HG03108 (cell line): ENCODE data around the gene RBM18.

Experiments
- ATAC-seq: cut with Tn5 transposase; IDR thresholded peaks from one replicate; pipeline ENCODE4 v1.9.1; 2021; ENCODE audit warnings: moderate library complexity; ENCODE audit not compliant: unreplicated experiment

Gene RBM18

DNA sequence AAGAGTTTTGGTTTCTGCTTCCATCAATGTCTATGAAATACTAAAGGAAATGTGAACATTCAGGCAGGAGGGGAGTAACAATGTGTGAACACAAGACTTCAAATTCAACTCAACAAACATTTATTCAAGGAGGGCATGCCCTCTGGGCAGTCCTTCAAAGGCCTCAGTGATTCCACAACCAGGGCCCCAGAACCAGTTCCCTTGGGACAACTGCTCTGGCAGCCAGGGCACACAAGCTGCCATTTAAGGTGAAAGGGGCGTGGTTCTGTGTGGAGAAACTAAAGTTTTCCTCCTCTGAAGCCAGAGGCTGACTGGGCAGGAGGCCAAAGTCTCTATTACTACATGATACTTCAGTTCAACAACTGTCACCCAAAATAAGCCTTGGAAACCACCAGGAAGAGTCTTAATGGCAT, 3.2 kb downstream of the RBM18 start:
- ATAC-seq: no peak

DNA sequence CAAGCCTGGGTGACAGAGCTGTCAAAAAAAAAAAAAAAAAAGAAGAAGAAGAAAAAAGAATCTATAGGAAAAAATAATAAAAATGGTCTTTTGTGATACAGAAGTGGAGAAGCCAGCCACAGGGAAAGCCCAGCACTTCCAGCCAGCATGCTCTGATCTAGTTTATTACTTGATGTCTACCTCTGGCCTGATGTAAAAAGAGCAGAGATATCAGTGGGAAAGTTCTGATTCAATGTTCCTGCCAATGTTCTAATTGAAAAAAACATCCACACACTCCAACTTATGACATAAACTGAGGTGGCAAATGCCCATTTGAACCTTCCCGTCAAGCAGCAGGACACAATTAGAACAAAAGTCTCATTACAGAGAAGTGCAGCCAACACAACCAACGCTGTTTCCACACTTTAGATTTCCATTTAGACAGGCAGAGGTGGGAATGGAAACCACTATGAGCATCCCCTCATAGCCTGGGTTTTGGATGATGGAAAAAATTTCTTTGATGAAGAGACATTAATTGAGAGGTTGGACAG, 5.7 kb downstream of the RBM18 start:
- ATAC-seq: no peak

DNA sequence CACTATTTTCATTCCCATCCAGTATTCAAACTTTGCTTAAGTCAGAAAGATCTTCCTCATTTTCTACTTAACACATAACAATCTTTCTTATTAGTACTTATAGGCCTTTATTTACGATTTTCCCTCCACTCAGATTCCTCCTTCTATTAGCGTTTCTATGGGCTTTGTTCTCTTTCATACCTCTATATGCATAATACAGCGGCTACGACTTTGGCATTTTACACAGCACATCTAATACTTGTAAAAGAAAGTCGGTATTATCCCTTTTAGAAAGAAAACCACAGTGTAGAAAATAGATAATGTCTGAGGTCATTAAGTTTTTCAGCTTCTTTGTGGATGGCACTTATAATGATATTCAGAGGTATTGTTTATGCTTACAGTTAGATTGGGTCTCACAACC, 8.4 kb downstream of the RBM18 start:
- ATAC-seq: no peak

DNA sequence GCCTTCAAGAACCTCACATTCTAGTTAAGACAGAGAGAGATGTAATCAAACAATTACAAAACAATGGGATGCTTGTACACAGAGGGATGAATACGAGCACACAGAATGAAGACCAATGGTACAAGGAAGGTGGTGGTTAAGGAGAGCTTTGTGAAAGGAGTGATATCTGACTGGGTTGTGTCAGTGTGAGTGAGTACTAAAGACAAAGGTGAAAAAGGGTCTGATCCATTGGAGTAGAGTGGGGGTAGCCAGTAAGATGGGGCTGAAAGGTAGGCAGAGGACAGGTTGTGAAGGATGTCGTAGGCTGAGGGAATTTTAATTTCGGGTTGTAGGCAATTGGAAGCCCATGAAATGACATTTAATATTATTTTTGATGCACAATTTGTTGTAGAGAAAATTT, 9.9 kb downstream of the RBM18 start:
- ATAC-seq: no peak

DNA sequence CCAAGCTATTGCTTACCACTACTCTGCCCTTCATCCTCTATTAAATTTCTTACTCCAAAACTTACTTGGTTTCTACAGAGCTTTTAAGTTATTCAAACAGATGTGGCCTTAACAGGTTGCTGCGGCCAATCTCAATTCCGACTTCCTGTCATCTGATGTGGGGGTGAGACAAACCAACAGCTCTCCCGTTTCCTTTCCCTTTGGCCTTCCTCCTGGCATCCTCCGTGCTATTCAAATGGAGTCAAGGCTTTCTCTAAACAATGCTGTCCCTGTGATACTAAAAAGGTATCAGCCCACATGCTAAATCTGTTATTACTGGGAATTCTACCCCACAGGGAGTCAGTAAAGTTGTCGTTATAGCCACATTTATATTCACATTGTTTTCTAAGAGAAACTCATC, 11.8 kb downstream of the RBM18 start:
- no peak for ATAC-seq

DNA sequence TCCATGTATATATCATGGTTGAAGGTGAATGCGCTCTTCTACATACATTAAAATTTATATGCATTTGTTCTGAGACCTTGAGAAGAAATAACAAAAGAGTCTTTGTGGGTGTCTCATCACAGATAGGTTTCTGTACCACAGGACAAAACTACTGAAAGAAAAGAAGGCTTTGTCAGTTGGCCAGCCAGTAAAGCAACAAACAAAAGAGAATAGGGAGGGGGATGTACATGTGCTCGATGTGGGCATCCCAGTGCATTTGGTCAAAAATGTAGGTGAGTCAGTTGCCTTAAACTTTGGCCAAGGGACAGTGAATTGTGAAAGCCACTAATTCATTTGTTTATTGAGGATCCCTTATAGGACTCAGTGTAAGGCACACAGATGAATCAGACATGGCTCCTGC, 13.3 kb downstream of the RBM18 start:
- no peak for ATAC-seq

DNA sequence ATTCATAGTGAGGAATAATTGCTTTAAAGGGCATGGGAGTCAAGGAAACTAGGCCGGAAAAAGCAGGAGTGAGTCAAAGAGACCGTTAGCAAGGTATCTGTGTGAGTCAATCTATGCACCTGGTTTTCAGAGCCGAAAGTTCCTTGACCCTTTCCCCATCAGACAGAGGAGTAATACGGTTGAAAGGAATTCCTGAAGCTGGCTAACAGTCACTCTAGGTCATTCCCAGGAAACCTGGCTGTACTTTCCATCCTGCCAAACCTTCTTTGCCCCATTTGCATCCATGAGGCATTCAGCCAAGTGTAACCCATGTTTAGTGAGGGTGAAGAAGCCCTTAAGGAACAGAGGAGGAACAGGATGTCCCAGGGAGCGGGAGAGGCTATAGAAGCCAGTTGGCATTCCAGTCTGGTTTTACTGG, 16.2 kb downstream of the RBM18 start:
- ATAC-seq: no peak

DNA sequence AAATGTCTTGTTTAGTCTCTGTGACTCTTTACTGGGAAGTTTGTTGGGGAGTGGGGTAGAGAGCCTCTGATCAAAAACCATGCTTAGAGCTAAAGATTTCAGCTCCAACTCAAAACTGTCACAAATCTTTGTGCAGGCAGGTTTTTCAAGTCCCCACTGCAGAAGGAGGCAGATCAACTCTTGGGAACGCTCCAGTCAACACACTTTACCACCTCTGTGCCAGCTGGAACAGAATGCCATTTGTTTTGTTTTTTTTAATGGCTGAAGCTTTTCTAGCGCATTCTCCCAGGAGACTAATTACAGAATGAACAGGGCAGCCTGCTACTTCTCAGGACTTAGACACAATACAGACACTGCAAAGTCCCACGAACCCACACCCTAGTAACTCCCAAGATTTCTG, 18.0 kb downstream of the RBM18 start:
- ATAC-seq: no peak

DNA sequence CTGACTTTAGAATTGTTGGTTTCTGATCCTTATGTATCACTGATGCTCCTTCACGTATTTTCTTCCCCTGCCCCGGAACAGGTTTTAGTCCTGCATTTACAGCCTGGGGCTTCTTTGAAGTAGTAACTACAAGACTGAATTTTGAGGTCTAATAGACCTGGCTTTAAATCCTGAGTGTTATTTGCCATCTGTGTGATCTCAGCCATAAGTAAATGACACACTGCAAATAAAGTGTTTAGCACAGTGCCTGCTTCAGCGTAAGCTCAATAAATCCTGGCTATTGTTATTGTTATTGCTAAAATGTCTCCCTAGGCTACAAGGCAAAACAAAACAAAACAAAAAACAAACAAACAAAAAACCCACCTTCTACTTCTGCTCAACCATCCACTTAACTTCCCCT, 20.3 kb downstream of the RBM18 start:
- no peak for ATAC-seq

DNA sequence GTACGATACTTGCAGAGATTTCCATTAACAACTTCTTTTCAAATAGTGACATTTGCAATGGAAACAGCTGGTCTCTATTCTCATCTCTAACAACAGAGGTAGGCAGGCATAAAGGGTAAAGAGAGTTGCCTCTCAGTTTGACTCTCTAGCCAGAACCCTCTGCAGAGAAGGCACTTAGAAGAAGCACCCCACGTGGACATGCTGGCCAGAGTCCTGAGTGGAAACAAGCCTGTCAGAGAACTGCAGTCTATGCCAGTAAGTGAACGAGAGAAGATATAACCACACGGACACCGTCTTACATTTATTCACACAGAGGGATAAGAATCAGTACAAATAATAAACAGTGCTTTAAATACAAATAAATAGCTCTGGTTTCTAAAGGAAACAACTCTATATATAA, 24.9 kb downstream of the RBM18 start:
- no peak for ATAC-seq

DNA sequence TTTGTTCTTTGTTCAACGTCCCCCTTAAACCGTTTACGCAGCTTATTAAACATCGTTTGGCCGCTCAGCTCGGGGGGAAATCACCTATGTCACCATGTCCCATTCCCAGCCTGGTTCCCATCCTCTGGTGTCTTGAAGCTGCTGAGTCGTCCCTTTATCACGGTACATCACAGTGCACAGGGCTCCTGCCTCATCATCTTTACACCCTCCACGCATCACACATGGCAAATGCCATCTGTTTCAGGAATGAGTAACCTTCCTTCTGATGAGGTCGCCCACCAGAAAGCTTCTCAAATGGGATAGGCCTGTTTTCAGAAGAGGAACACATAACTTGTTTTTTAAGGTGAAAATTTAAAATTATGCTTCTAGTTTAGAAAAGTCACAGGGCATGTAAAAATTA, 28.0 kb downstream of the RBM18 start:
- ATAC-seq: no peak

DNA sequence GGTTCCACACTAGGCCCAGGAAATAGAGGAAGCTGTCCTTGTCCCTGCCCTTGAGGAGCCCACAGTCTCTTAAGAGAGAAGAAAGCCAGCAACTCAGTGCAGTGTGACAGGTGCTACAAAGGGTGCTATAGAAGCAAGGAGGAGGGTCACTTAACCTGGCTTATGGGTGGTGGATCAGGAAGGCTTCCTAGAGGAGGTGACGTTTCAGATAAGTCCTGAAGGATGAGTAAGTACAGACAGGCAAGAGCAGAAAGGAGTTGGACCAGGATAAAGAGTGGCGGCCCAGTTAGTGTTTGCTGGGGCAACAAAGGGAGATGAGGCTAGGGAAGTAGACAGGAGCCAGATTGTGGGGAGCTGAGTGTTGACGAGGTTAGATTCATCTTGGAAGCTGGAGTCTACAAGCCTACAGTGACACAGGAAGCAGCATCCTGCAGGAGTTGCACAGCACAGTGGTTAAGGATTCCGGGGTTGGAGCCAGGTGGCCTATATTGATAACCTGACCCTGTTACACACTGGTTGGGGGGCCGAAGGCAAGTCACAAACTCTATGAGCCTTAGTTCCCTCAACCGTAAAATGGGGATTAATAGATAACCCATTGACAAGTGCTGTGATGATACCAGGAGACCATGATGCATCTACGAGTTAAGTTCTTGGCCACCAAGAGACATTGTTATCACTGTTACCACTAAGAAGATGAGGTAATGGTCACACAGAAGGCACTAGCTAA, 30.5 kb downstream of the RBM18 start:
- no peak for ATAC-seq

DNA sequence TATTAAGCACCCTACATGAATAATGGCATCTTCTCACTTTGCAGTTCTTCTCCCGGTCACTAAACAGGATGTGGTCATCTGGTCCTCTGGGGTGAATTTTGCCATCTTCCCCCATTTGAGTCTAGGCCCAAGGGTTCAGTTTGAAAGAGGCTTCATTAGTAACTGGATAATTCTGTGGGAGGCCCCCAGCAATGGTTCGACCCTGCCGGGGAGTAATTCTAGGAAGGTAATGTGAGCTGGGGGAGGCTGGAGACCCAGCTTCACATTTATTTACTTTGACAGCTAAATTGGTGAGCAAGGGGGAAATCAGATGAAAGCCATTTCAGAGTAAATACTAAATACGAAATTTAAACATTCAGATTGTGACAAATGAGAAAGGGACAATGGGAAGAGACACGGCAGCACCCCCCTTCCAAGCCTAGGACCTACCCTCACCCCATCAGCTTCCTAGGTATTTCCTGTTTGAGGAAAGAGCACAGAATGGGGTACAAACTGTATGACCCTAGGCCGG, 31.8 kb downstream of the RBM18 start:
- ATAC-seq: no peak

DNA sequence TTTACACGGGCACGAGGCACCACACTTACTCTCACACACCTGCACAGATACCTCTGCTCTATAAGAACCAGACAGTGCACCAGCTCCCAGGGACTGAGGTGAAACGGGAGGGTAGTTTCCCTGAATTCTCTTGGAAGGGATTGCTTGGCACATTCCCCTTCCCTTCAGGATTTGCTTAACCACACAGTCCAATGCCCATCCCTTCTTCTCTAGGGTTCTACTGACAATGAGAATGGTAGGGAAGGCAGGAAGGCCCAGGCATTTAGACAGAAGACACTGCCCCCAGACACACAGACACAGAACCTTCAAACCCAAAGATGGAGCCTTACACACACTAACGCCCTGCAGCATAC, 35.2 kb downstream of the RBM18 start:
- ATAC-seq: no peak

DNA sequence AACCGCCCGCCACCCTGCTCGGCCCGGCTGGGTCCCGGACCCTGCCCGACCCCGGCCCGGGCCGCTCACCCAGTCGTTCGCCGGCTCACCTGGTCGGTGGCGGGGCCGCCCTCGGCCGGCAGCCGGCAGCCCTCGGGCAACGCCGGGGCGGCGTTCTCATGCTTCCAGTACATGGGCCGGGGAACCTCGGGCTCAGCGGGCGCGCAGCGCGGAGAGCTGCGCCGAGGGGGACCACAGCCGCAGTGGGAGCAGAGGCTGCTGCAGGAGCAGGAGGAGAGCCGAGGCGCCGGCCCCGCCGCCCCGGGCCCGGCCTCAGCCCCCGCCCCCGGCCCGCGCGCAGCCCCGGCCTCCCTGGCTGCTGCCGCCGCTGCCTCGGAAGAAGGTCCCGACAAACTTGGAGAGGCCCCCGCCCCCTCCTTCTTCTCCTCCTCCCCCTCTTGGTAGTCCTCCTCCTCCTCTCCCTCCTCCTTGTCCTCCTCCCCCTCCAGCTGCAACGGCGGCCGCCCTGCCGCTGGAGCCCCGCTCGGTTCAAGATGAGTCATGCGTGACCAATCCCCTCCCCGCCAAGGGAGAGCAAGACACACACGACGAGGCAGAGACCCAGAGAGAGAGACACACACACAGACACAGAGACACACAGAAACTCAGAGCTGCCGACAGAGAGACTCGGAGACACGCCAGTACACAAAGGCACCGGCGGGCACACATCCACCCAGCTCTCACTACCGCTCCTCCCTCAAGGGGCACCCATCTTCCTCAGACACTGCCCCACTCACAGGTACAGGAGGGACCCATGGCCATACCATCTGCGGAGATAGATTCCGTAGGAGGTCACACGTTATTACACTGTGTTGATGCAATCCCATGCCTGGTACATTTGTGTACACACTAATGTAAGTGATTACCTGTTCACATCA, 35.8 kb downstream of the RBM18 start, which contains the start of gene LHX6:
TSS of gene LHX6 (minus strand) at position 390 of the 917 bp plus-strand sequence. CDS start at position 173, 217 bp downstream.
- no peak for ATAC-seq

DNA sequence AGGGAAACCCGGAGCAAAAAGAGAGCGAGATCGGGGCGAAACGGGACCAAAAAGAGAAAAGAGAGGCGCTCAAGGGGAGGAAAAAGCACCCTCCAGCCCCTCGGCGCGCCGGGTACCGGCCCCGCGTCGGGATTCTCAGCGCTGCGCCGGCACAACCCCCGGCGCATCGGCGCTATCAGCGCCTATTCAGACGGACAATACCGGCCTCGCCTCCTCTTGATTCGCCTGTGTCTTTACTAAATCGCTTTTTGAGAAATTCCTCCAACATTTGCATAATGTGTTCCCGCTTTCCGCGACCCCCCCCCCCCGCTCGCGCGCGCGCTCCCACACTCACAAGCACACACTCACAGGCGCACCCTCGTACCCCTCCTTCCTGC, 36.5 kb downstream of the RBM18 start:
- no peak for ATAC-seq

DNA sequence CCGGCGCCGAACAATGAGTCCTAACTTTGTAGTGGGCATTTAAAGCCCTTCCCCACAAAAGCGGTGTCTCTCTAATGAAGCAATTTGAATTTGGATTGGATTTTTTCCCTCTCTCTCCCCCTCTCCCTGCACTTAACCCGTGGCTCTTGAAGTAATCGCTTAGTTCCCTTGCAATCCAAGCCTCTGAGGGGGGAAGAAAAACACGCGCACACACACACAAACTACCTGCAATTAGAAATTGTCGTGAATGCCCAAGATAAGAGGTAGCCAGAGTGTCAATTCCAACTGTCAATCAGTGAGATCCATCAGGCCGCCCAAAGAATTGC, 37.1 kb downstream of the RBM18 start:
- ATAC-seq: no peak

DNA sequence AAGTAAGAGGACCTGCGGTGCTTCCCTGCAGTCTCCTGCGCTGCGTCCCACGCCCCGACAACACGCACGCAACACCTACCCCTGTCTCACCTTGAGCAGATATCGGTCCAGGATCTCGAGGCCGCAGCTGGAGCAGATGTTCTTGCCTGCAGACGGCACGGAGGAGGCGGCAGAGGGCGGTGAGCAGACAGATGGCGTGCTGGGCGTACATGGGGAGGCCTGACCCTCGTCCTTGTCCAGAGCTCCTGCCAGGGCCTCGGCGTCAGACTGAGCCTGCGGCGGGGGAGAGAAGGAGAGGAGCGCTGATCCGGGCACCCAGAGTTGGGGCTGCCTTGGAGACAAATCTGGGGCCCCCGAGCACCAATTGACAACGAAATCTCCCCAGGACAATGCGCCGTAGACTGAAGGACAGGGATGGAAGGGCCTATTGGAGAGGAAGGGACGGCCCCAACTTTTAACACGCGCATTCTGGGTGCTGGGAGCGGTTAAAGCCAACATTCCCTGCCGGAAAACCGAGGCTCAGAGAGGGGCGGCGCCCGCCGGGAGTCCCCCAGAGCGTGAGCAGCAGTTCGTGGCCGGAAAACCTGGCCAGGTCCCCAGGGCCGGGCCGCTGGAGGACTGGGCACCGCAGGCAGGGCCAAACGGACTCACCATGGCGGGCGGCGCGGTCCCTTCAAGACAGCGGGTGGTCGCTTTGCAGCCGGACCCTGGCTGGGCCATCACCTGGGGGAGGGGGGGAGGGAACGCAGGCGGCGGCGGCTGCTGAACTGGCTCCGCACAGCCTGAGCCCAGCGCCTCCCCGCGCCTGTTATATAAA, 37.7 kb downstream of the RBM18 start:
- ATAC-seq: no peak

DNA sequence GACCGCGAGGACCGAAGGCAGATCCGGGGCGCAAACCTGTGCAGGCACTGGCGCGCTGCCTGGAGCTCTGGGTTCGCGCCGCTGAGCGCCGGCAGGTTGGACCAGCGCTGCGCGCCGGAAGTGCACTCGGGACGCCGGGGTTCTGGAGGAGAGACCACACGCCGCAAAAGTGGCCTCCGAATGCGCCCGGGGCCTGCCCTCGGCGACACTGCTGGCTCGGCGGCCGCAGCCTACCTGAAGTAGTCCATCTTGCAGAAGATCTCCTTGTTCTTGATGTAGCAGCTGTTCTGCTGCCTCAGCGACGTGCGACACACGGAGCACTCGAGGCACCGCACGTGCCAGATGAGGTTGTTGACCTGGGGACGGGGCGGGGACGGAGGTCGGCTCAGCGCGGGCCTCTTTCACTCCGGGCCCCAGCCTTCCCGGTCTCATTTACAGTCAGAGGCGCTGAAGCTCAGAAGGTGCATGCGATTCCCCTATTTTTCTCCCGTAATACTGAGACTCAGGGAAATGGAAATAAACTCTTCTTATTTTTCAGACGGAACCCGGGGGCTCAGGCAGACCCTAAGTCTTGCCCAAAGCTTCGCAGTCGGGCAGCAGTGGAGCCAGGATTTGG, 38.4 kb downstream of the RBM18 start:
- no peak for ATAC-seq

DNA sequence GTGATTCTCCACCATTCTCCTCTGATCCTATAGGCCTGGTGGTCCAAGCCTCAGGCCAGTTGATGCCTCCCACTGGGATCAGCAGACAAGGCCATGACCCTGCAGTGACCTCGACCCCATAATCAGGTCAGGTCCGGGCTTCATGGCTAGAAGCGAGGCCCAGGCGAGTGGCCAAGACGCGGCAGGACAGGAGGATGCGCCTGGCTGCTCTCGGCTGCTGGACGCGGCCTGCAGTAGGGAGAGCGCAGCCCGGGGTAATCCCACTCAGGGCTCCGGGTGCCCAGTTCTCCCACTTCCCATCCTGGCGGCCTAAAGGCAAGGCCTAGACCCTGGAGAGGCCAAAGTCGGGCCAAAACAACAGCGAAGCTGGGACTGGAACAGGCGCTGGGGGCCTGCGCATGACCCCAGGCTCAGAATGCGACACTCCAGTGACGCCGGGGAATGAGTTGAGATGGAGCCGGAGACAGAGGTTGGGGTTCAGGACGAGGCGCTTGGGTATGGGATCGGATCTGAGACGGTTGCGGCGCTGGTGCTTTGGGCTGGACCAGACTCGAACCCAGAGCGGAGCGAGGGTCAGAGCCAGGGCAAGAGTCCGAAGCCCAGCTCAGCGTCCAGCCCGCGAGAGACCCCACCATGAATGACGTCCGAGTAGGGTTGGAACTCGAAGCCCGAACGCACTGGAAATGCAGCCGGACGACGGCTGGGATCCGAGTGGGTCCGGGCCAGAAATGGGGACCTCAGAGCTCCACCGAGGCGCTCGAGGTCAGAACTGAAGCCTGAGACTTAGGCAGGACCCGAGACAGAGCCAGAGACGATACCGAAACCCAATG, 39.1 kb downstream of the RBM18 start:
- no peak for ATAC-seq
